Progenitor cell of endocrine pancreas (in vitro differentiated cells): ENCODE results near the gene PLXNB1. TPM values are rescaled to one million over a fixed set of nuclear protein-coding genes. Genes with fewer than 3 reads are reported as not detected.
A peak's percentile ranks its signal among the peaks of the same experiment; 100 is the strongest.

Source experiments
- DNase-seq: peaks from one replicate; pipeline ENCODE4 v3.0.0; 2021; ENCODE audit warnings: low spot score; ENCODE audit not compliant: unreplicated experiment
- H3K27ac Mint-ChIP-seq: 2 replicates; pipeline ENCODE4 v1.8.0; 2021; ENCODE audit warnings: mild to moderate bottlenecking, moderate library complexity, mixed read lengths
- H3K27me3 Mint-ChIP-seq: 2 replicates; pipeline ENCODE4 v1.8.0; 2021; ENCODE audit warnings: mixed read lengths
- H3K36me3 Mint-ChIP-seq: 2 replicates; pipeline ENCODE4 v1.8.0; 2022; ENCODE audit warnings: mixed read lengths; ENCODE audit not compliant: insufficient read depth
- H3K4me1 Mint-ChIP-seq: 2 replicates; pipeline ENCODE4 v1.8.0; 2021; ENCODE audit warnings: low read depth, mixed read lengths
- H3K4me3 Mint-ChIP-seq: 2 replicates; pipeline ENCODE4 v1.8.0; 2021; ENCODE audit warnings: low read depth, mild to moderate bottlenecking, moderate library complexity, mixed read lengths
- H3K9me3 Mint-ChIP-seq: 2 replicates; pipeline ENCODE4 v1.8.0; 2021; ENCODE audit warnings: low read depth, mixed read lengths
- total RNA-seq: library from RNA; stranded (reverse); gene quantifications from 2 replicates; pipeline ENCODE4 v1.2.1, GENCODE V29; 2021
- TF ChIP-seq, protein P1 (sequence below): fragments of 200-600 bp; sonication (generic); IDR thresholded peaks from one replicate; pipeline ENCODE4 v1.5.0; 2021; ENCODE audit warnings: antibody characterized with exemption, mild to moderate bottlenecking; ENCODE audit not compliant: unreplicated experiment

PLXNB1 gene
- total RNA-seq, 1 donor from 2014 or later, result 543 TPM

DNA sequence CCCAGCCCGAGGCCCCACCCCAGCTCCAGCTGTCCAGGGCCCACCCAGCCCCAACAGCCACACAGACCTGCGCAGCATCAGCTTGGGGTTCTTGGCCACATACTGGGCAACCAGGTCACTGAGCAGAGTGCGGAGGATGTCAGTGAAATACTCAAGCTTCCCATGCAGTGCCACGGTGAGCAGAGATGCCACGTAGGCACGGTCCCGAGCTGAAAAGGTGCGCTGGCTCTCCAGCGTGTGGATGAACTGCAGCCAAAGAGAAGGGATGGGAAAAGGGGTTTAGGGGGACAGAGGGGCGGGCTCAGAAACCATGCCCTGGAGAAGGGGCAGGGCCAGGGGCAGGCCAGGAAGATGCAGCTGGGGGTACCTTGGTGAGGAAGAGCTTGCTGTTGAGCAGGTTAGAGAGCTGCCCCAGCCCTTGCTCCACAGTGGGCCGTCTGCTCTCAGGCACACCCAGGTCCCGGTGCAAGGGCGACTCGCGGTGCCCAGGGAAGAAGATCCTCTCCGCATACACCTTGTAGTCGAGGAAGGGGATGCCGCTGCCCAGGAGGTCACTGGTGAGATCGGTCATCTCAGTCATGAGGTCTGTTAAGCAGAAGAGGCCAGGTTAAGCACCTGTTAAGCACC, 17.4 kb downstream of the PLXNB1 start:
- Mint-ChIP-seq H3K4me1 (no peaks in the 10 kb centered on the region), H3K9me3 (no peaks in the 10 kb centered on the region), H3K36me3 (peaks cover 26% of the 10 kb centered on the region), H3K27ac (no peak overlapping the region), H3K27me3 (no peaks in the 10 kb centered on the region), H3K4me3 (no peak overlapping the region)
- TF ChIP-seq, protein P1, sequence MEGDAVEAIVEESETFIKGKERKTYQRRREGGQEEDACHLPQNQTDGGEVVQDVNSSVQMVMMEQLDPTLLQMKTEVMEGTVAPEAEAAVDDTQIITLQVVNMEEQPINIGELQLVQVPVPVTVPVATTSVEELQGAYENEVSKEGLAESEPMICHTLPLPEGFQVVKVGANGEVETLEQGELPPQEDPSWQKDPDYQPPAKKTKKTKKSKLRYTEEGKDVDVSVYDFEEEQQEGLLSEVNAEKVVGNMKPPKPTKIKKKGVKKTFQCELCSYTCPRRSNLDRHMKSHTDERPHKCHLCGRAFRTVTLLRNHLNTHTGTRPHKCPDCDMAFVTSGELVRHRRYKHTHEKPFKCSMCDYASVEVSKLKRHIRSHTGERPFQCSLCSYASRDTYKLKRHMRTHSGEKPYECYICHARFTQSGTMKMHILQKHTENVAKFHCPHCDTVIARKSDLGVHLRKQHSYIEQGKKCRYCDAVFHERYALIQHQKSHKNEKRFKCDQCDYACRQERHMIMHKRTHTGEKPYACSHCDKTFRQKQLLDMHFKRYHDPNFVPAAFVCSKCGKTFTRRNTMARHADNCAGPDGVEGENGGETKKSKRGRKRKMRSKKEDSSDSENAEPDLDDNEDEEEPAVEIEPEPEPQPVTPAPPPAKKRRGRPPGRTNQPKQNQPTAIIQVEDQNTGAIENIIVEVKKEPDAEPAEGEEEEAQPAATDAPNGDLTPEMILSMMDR, result no peak
- DNase-seq, result no peak

- DNase-seq, result no peak
- Mint-ChIP-seq H3K9me3 (no peaks in the 10 kb centered on the region), H3K4me3 (no peak overlapping the region), H3K4me1 (no peaks in the 10 kb centered on the region), H3K27me3 (no peaks in the 10 kb centered on the region), H3K27ac (peak overlapping the region; percentile 67), H3K36me3 (peaks cover 30% of the 10 kb centered on the region)
- TF ChIP-seq, protein P1, result no peak
These were observed 18.1 kb downstream of the PLXNB1 start for GRCh38 chr3:48411606-48412374.

- Mint-ChIP-seq H3K27me3 (no peaks in the 10 kb centered on the region), H3K4me3 (no peak overlapping the region), H3K9me3 (no peaks in the 10 kb centered on the region), H3K36me3 (peaks cover 27% of the 10 kb centered on the region), H3K4me1 (no peaks in the 10 kb centered on the region), H3K27ac (no peak overlapping the region)
- TF ChIP-seq, protein P1, result no peak
- no peak for DNase-seq
These were observed 18.8 kb downstream of the PLXNB1 start for GRCh38 chr3:48411041-48411588.

- H3K4me1 Mint-ChIP-seq, result no peaks in the 10 kb centered on the region
- peaks cover 24% of the 10 kb centered on the region for H3K36me3 Mint-ChIP-seq
- TF ChIP-seq, protein P1, result no peak
- H3K9me3 Mint-ChIP-seq, result no peaks in the 10 kb centered on the region
- DNase-seq, result no peak
- no peak overlapping the region for H3K27ac Mint-ChIP-seq
- H3K4me3 Mint-ChIP-seq, result no peak overlapping the region
- H3K27me3 Mint-ChIP-seq, result no peaks in the 10 kb centered on the region
These were observed 19.5 kb downstream of the PLXNB1 start for GRCh38 chr3:48410205-48411040.
